GM19455 (cell line): ENCODE data around the gene P2RX6.

ENCODE experiments used
- ATAC-seq: cut with Tn5 transposase; IDR thresholded peaks from one replicate; pipeline ENCODE4 v1.9.1; 2021; ENCODE audit not compliant: unreplicated experiment

Gene P2RX6

DNA sequence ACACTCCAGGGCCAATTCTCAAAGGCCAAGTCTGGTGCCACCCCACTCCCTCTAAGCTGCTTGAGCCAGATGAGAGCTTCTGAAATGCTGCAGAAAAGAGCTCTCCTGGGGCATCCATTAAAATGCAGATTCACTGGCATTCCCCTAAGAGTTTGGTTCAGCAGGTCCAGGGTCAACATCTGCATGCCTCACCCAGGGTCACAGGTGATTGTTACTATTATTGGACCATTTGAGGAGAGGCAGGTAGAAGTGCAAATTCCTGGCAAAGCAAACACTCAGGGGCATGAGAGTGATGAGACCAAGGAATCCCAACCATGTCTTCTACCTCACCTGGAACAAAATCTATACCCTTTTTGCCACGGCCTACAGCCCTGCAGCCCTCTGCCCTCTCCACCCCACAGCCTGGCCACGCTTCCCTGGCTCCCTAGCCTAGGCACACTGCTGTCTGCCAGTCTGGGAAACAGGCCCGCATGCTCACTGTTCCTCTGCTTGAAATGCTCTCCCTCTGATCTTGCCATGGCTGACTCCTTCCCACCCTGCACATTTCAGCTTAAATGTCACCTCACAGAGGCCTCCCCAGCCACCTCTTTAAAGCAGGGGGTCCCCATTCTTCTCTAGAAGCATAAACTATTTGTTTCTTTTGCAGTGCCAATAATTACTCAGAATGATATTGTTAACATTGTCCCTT, 4.4 kb upstream of the P2RX6 start:
- ATAC-seq = no peak

DNA sequence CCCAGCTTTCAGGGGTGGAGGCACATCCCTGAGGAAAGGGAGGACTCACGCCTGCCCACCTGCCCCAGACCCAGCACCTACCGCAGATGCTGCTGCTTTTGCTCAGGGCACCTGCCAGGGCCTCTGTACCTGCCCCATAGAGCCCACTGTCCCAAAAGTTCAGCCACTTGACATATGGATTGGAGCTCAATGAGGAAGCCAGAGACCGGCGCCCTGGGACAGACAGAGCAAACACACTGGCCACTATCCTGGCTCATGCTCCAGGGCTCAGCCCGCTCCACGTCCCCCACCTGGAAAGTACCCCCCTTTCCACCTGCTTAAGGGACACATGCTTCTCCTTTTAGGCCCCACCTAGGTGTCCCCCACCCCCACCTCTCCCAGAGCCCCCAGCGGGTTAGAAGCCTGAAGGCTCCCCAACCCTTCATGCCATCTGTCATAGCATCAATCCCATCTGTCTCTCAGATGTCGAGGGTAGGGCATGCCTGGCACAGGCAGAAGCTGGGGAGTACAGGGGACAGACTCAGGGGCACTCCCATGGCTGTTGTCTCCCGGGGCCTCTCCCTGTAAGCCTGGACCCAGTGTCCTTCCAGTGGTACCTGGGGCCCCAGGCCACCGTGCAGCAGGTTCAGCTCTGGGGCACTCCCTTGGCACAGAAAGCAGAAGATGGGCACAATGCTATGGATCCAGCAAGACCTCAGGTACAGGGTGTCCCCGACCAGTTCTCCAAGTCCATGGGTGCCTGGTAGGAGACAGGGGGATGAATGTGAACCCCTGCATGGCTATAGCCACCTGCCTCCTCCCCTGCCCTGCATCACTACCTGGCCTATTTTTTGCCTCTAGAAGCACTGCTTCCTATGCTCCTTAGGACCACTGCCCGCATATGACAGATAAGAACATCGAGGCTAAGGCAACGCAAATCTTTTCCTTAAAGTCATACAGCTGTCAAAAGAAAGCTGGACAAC, 2.2 kb upstream of the P2RX6 start:
- ATAC-seq = no peak

DNA sequence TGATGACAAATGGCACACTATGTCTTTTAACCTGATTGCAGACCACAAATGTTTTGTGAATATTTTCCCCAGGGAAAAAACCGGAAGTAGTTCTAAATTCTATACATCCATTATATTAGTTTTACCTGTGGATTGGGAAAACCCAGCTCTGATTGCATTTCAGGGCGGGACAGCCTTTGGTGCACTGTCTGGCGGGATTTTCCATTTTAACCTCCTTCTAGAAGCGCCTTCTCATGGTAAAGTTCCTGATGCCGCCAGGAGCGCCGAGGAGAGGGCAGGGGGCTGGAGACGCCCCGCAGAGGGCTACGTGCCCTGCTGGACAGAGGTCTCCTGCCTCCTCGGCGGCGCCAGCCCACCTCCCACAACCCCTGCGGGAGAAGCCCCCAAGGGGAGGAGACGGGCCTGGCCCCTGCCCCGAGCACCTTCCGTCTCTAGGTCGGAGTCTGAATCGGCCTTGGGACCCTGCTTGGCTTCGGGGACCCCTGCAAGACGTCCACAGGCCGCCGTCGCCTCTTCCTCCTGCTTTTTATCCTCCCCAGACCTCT, 1.2 kb upstream of the P2RX6 start:
- peak; percentile 12 for ATAC-seq

DNA sequence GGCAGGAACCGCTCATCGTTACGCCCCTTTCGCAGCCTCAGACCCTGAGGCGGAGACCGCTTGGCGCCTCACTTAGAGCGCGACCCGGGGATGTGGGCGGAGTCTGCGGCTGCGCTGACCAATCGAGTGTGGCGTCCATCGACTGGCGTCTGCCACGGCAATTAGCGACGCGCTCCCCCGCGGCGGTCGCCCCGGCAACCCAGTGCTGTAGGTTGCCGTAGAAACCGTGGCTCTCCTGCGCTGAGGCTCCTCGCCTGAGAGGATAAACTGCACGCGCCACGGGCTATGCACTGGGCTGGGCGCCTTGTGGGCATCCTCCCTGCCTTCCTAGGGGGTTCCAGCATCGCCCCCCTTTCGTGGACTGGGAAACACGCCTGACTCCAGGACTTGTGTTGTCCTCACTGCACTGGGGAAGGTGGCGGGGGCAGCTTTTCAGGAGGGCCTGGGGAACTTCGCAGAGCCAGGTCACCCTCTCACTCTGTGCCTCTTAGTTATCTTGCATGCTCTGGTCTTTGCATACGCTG, 701 bp upstream of the P2RX6 start:
- ATAC-seq = peak; percentile 89

DNA sequence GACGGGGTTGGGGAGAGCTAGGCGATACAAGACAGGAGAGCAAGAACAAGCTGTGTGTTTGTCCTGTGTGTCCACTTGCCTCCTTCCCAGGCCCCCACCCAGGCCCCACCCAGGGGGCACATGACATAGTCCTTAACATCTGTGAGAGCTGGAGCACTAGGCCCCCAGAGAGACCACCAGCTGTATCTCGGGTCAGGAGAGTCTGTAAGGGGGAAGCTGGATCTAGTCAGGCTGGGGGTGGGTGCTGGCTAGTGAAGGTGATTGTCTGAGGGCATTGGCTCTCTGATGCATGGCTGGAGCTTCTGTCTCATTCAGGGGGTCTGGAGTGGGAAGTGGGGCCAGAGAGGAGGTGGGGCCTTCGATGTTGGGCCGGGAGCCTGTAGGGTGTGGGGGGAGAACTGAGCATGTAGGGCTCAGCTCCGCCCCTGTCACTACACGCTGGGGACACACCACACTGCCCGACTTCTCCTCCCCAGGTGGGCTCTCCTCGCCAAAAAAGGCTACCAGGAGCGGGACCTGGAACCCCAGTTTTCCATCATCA, 571 bp downstream of the P2RX6 start:
- ATAC-seq = no peak

DNA sequence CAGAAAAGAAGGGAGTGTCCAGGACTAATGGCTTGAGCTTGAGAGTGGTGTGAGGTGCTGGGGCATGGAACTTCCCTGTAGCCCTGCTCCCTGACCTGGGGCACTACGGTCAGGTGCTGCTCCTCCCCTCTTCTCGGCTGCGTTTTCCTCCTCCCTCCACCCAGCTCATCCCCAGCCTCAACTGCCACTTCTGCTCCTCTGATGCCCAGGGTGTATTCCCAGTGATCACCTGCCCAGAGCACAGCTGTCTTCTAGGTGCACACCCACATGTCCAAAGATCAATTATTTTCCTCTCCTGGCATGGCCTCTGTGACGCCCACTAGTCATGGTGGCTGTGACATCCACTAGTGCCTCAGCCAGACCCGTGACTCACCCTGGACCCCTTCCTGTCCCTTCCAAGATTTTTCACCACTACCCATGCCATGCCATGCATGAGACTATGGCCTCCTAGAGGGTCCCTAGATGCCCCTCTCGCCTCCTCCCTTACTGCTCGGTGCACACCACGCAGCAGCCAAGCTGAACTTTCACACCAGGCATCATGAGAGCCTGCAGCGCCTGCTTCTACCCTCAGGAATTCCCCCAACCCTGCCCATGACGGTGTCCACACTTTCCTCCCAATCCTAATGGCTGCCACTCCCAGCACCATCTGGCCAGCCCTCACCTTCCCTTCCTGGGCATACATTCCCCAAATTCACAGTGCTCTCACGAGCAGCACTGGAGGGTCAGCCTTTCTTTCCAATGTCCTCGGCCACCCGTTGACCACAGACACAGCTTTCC, 1.9 kb downstream of the P2RX6 start:
- no peak for ATAC-seq

DNA sequence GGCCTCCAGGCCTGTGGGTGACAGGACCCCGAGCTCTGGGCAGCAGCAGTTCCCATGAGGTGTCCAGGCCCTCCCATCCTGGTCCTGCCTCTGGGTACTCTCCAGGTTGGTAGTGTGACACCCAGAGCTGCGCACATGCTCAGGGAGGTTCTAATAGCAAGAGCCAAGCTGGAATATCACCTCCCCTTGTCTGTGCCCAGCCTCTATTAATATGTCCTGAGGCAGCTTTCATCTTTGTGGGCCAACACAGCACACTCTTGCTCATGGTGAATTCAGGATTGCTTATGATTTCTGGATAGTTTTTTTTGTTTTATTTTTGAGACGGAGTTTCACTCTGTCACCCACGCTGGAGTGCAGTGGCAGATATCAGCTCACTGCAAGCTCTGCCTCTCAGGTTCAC, 3.3 kb downstream of the P2RX6 start:
- no peak for ATAC-seq

DNA sequence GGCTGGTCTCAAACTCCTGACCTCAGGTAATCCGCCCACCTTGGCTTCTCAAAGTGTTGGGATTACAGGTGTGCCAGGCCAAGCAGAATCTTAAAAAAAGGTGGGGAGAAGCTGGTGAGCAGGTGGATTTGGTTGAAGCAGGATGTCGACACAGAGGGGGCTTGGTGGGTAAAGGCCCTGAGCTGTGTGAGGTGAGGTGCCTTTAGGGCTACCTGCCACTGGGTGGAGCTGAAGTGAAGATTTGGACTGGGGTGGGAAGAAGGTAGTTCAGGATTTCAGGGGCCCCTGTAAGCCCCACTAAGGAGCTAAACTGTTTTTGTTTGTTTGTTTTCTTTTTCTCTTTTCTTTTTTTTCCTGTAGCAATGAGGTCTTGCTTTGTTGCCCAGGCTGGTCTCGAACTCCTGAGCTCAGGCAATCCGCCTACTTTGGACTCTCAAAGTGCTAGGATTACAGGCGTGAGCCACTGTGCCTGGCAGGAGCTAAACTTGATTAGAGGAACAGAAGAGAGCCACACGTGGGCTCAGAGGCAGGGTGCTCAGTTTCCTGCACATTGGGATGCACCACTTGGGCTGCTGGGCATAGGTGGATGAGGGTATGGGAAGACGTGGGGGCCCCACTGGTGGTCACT, 6.0 kb downstream of the P2RX6 start:
- no peak for ATAC-seq

DNA sequence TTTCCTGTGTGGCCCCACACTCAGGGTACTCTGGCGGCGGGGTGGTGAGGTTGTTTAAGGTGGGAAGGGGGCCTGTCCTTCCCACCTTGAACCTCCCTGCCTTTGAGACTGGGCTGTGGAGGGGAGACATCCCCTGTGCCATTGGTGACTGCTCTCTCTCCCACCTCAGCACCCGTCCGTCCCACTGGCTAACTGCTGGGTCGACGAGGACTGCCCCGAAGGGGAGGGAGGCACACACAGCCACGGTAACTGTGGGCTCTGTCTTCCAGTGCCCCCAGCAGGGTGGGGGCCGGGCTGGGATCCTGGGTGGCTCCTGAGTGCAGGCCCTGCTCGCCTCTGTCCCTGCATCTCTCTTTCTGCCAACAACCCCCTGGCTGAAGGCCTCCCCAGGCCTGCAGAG, 7.5 kb downstream of the P2RX6 start:
- no peak for ATAC-seq

DNA sequence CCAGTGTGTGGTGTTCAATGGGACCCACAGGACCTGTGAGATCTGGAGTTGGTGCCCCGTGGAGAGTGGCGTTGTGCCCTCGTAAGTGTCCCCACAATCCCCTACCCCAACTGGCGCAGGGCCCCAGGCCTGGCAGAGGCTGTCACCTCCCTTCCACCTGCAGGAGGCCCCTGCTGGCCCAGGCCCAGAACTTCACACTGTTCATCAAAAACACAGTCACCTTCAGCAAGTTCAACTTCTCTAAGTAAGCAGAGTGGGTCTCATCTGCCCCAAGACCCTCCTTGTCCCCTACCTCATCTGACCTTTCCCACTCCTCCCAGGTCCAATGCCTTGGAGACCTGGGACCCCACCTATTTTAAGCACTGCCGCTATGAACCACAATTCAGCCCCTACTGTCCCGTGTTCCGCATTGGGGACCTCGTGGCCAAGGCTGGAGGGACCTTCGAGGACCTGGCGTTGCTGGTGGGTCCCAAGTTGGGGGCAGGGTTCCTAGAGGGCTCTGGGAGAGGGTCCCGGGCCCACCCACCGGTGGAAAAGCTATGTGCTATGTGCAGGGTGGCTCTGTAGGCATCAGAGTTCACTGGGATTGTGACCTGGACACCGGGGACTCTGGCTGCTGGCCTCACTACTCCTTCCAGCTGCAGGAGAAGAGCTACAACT, 8.1 kb downstream of the P2RX6 start:
- no peak for ATAC-seq

DNA sequence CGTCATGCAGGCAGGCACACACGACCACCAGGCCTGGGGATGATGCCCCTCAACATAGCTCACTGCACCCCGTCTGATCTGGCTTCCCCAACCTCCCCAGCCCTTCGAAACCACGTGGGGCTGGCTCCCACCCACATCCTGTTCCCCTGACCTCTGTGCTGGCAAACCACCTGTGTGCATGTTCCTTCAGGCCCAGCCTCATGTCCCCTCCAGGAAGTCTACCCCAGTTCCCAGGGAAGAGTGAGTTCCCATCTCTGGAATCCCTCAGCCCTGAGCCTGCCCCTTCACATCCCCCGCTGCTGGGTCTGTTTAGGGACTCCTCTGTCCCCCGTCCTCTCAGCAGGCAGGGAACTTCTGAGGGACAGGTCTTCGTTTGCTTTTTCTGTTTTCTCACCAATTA, 10.3 kb downstream of the P2RX6 start:
- ATAC-seq = no peak

DNA sequence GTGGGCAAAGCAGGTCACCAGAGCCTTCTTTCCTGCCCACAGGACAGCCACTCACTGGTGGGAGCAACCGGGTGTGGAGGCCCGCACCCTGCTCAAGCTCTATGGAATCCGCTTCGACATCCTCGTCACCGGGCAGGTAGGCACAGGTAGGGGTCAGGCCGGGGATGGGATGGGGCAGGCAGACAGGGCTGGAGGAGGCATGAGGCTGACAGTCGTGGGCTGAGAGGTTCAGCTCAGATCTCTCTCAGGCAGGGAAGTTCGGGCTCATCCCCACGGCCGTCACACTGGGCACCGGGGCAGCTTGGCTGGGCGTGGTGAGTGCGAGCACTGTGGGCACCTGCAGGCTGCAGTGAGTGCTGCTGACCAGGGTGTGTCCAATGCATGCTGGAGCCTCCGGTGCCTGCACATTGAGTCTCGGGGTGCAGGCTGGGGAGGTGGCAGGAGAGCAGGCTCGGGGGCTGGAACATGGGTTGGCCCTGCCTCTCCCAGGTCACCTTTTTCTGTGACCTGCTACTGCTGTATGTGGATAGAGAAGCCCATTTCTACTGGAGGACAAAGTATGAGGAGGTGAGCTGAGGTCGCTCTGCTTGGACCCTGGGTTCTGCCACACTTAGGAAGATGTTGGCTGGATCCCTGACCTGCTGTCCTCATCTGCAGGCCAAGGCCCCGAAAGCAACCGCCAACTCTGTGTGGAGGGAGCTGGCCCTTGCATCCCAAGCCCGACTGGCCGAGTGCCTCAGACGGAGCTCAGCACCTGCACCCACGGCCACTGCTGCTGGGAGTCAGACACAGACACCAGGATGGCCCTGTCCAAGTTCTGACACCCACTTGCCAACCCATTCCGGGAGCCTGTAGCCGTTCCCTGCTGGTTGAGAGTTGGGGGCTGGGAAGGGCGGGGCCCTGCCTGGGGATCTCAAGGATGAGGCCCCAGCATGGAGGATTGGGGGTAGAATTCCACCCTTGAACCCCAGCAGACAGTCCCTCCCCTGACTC, 11.1 kb downstream of the P2RX6 start:
- no peak for ATAC-seq

DNA sequence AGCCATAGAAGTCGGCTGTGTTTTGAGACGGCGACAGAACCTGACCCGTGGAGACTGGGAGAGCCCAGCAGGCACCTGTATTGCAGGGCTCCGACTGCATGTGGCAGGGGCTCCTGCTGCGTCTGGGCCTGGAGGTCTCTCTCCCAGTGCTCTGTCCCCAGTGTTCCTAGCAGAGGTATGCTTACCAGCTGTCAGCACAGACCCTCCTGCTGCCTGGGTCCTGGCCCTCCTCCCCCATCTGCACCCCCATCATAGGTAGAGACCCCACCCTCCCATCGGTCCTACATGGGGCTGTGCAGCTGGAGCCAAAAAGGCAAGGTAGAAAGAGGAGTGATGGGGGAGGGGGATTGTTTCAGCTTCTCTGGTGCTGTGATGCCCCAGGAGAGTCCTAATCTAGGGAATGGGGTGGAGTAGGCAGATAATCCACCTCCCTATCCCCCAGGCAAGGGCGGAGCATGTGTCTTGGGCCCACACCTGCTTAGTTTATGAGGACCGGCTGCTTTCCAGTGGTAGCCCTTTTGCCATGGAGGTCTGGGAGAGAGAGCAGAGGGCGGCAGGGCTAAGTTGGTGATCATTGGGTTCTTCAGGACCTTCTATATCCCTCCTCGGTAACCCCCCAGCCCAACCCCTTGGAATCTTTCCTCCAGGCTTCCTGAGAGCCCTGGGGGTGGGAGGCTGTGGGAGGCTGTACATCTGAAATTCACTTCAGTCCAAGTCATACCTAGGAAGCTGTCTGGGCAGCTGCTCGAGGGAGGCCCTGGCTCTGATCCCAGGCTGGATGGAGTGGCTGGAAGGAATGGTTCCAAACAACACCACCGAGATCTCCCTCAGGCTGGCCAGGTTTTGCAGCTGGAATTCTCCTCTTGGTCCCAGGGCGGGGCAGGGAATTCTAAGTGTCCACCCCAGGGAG, 12.1 kb downstream of the P2RX6 start:
- ATAC-seq = no peak

DNA sequence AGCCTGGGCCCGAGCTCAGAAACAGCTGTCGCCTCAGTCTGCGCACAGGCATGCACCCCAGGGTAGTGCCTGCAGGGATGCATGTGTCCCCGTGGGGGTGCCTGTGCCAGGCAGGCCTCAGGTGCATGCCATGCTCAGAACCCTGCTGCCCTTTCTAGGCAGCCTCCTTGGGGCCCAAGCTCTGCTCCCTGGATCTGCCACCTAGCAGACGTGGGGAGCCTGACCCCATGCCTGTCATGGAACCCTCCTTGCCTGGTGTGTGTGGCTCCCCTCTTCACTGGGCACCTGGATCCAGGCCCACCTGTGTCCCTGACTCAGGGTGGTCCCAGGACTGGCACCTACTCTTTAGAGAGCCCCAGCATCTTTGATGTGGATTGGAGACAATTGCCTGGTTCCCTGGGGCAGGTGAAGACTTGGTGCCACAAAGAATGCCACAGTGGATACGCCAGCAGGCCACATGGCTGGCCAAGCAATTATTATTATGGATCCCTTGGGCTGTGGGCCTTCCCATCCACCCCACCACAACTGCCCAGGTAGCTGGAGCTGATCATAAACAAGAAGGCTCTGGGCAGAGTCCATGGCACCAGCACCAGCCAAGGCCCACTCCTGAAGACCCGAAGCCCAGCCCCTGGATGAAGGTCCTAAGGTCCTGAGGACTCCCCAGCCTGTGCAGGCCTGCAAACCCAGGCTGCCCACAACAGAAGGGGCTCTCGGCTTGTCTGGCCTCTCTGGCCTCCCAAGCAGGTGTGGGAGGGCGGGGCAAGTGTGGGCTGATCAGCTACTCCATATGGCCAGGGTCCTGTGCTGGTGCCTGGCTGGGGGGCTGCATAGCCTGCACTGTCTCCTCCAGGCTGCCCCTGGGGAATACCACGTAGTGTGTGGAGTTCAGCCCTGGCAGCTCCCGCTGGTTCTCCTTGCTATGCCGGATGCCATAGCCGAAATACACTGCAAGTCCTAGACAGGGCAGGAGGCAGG, 13.6 kb downstream of the P2RX6 start:
- no peak for ATAC-seq

DNA sequence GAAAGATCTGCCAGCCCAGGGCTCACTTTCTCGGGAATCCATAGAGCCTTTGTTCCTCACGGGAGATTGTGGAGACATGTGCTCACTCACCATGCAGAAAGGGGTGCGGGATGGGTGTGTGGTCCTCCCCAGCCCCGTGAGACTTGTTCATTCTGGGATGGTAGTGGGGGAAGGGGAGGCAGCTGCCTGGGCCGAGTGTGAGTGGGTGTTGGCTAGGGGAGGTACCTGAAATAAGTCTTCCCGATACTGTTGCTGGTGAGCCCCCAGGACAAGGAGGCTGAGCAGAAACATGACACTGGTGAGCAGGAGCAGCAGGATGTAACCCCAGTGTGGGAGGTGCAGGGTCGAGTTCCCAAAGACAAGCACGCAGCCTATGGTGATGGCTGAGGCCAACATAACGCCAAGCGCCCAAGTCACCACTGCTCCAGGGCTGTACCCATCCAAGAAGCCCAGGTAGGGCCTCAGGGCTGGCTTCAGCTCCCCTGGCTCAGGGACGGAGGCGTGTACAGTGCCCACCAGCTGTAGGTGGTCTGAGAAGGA, 14.6 kb downstream of the P2RX6 start:
- ATAC-seq = no peak

DNA sequence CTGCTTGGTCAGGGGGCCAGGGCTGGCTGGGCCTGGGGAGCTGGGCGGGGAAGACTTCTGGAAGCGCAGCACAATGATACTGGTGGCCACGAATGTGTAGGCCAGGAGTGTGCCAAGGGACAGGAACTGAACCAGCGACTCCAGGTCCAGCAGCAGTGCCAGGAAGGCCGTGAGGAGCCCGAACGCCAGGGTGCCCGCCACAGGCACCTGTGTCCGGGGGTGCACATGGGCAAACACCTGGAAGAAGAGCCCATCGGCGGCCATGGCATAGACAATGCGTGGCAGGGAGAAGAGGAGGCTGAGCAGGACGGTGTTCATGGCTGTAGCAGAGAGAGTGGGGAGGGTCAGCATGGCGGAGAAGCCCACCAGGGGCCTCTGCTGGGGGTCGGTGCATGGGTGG, 15.1 kb downstream of the P2RX6 start:
- no peak for ATAC-seq
